ENCODE data around the gene ERG. TPM values are rescaled to one million over a fixed set of nuclear protein-coding genes. Genes with fewer than 3 reads are reported as not detected.
A peak's percentile ranks its signal among the peaks of the same experiment; 100 is the strongest.

The ERG gene
- total and polyA plus RNA-seq, 9 of the 15 experiments (the other 6 are each of a cell fraction or from before 2014, with no cell fraction given) = 0.06 TPM; not detected in 8

GRCh38 chr21:38413958-38414548 lies 84.2 kb downstream of the ERG start (continued):
- TF ChIP-seq CTCFL (IDR thresholded peaks at IDR 0.05; ENCODE audit: borderline replicate concordance, insufficient read depth, low read depth, low read length, poor library complexity, severe bottlenecking) = no peak
- TF ChIP-seq ATF7 (IDR thresholded peaks at IDR 0.05) = peak; percentile 76; the same call in 1 of the 2 replicates
- TF ChIP-seq ZBTB40 (IDR thresholded peaks at IDR 0.05) = 0 out of 2 replicates have a peak, but pooled peaks have one; percentile 23
- no peak for TF ChIP-seq ZBTB40 (CRISPR knock-in tag; IDR thresholded peaks at IDR 0.05)
- TF ChIP-seq CEBPB (tag; IDR thresholded peaks at IDR 0.05) = 0 out of 2 replicates have a peak, but pooled peaks have one; percentile 19
- peak; percentile 83 for TF ChIP-seq CTBP1 (IDR thresholded peaks at IDR 0.05; ENCODE audit: borderline replicate concordance)
- peak; percentile 94; the same call in 1 of the 2 replicates for TF ChIP-seq ZNF584 (CRISPR knock-in tag; IDR thresholded peaks at IDR 0.05; ENCODE audit: low read depth)
- peak; percentile 89 for TF ChIP-seq ZSCAN32 (CRISPR knock-in tag; IDR thresholded peaks at IDR 0.05)
- TF ChIP-seq NR2C1 (IDR thresholded peaks at IDR 0.05) = no peak
- TF ChIP-seq NR2C1 (tag; IDR thresholded peaks at IDR 0.05) = 0 out of 2 replicates have a peak, but pooled peaks have one; percentile 21
- peak; percentile 66; the same call in 1 of the 2 replicates for TF ChIP-seq JUND (IDR thresholded peaks at IDR 0.05; ENCODE audit: borderline replicate concordance, low read depth, low read length)
- no peak for TF ChIP-seq JUND (tag; IDR thresholded peaks at IDR 0.05; ENCODE audit: borderline replicate concordance, low read depth, low read length)
